Astrocyte (in vitro differentiated cells and primary cell): ENCODE data around the gene PCED1B.

Experiments used
- EZH2 ChIP-seq: IDR thresholded peaks from 2 replicates; pipeline ENCODE4 v1.6.1; 2012; ENCODE audit warnings: mild to moderate bottlenecking, low read length, inconsistent platforms; ENCODE audit not compliant: insufficient read depth
- TF ChIP-seq, protein P1 (sequence below): IDR thresholded peaks from 2 replicates; pipeline ENCODE4 v1.5.1; 2011; ENCODE audit warnings: low read depth, mild to moderate bottlenecking, inconsistent platforms, low read length, moderate library complexity; ENCODE audit not compliant: insufficient read depth

DNA sequence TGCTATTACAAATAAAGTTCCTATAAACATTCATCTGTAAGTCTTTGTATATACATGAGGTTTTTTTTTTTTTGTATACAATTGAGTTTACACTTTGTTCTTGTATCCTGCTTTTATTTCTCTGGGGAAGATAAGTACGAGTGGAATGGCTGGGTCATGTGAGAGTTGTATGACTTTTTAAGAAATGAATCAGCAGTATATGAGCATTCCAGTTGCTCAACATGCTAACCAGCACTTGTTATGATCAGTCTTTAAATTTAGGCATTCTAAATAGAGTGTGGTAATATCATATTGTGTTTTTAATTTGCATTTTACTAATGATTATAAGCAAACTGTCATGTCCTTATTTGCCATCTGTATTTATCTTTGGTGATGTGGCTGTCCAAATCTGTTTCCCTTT is 45.0 kb downstream of the PCED1B start:
- TF ChIP-seq, protein P1, sequence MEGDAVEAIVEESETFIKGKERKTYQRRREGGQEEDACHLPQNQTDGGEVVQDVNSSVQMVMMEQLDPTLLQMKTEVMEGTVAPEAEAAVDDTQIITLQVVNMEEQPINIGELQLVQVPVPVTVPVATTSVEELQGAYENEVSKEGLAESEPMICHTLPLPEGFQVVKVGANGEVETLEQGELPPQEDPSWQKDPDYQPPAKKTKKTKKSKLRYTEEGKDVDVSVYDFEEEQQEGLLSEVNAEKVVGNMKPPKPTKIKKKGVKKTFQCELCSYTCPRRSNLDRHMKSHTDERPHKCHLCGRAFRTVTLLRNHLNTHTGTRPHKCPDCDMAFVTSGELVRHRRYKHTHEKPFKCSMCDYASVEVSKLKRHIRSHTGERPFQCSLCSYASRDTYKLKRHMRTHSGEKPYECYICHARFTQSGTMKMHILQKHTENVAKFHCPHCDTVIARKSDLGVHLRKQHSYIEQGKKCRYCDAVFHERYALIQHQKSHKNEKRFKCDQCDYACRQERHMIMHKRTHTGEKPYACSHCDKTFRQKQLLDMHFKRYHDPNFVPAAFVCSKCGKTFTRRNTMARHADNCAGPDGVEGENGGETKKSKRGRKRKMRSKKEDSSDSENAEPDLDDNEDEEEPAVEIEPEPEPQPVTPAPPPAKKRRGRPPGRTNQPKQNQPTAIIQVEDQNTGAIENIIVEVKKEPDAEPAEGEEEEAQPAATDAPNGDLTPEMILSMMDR, result no peak
- no peak for TF ChIP-seq EZH2
